Right renal cortex interstitium (tissue), 3 donors: Measurements from ENCODE around the gene PPP2R2C. TPM values are rescaled to one million over a fixed set of nuclear protein-coding genes. Genes with fewer than 3 reads are reported as not detected.

Experiments used
- DNase-seq, 3 donors: peaks; one replicate each; pipeline ENCODE4 v3.0.0-alpha.2; 2013; ENCODE audit warnings: low read depth in 3 of 3, low spot score in 2 of 3
- polyA plus RNA-seq, 3 donors: library from polyadenylated mRNA; unstranded; fragments of 120-200 nt; gene quantifications; one replicate each; pipeline ENCODE4 v1.2.1, GENCODE V29; 2013; ENCODE audit not compliant: insufficient read length in 3 of 3

PPP2R2C gene
- polyA plus RNA-seq, result under 1 TPM; 0.22 to 0.62 (median 0.39) TPM

- no peak for DNase-seq
These were observed at the start of gene PPP2R2C for GRCh38 chr4:6472387-6473263. Gene PPP2R2C, minus strand, starts transcription at chr4:6472614. Its CDS starts 385 bp downstream, at chr4:6472229.

- no peak for DNase-seq
These were observed 48.6 kb upstream of the PPP2R2C start for GRCh38 chr4:6520978-6521377.

GRCh38 chr4:6520051-6520636 lies 47.7 kb upstream of the PPP2R2C start:
- no peak for DNase-seq

- DNase-seq, result no peak
These were observed 44.8 kb upstream of the PPP2R2C start for GRCh38 chr4:6517171-6517570.

- no peak for DNase-seq
These were observed 44.3 kb upstream of the PPP2R2C start for GRCh38 chr4:6516762-6517161.

- DNase-seq, result no peak
These were observed 43.9 kb upstream of the PPP2R2C start for GRCh38 chr4:6516281-6516680.

- no peak for DNase-seq
These were observed 41.3 kb upstream of the PPP2R2C start for GRCh38 chr4:6513678-6514077.

GRCh38 chr4:6509587-6509986 lies 37.2 kb upstream of the PPP2R2C start:
- no peak for DNase-seq

- DNase-seq, result no peak
These were observed 34.9 kb upstream of the PPP2R2C start for GRCh38 chr4:6507345-6507744.

- DNase-seq, result no peak
These were observed 34.3 kb upstream of the PPP2R2C start for GRCh38 chr4:6506616-6507140.

GRCh38 chr4:6504900-6505496 lies 32.6 kb upstream of the PPP2R2C start:
- DNase-seq, result no peak

GRCh38 chr4:6502747-6503465 lies 30.5 kb upstream of the PPP2R2C start:
- DNase-seq, result no peak

GRCh38 chr4:6502147-6502546 lies 29.7 kb upstream of the PPP2R2C start:
- DNase-seq, result no peak

- DNase-seq, result no peak
These were observed 28.8 kb upstream of the PPP2R2C start for GRCh38 chr4:6501171-6501570.

GRCh38 chr4:6500481-6501140 lies 28.2 kb upstream of the PPP2R2C start:
- DNase-seq, result no peak

- DNase-seq, result no peak
These were observed 26.8 kb upstream of the PPP2R2C start for GRCh38 chr4:6499238-6499600.

- no peak for DNase-seq
These were observed 26.3 kb upstream of the PPP2R2C start for GRCh38 chr4:6498511-6499237.

GRCh38 chr4:6497796-6498195 lies 25.4 kb upstream of the PPP2R2C start:
- no peak for DNase-seq

- DNase-seq, result no peak
These were observed 23.3 kb upstream of the PPP2R2C start for GRCh38 chr4:6495736-6496135.

- no peak for DNase-seq
These were observed 22.8 kb upstream of the PPP2R2C start for GRCh38 chr4:6495296-6495590.
